Measurements from ENCODE around the gene RNFT1.
"Not testable (repeated sequence)": the region's sequence is repeated elsewhere in the genome, so short reads cannot be mapped to it uniquely, and the experiment has no call there.

DNA sequence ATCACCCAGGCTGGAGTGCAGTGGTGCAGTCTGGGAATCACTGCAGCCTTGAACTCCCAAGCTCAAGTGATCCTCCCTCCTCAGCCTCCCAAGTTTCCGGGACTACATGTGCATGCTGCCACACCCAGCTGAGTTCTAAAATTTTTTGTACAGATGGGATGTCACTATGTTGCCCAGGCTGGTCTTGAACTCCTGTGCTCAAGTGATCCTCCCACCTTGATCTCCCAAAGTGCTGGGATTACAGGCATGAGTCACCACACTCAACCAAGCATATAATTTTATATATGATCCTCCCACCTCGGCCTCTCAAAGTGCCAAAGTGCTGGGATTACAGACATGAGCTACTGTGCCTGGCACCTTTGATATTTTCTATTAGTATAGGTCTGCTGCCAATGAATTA lies 7.2 kb upstream of the RNFT1 start:
- TF ChIP-seq, protein P1, sequence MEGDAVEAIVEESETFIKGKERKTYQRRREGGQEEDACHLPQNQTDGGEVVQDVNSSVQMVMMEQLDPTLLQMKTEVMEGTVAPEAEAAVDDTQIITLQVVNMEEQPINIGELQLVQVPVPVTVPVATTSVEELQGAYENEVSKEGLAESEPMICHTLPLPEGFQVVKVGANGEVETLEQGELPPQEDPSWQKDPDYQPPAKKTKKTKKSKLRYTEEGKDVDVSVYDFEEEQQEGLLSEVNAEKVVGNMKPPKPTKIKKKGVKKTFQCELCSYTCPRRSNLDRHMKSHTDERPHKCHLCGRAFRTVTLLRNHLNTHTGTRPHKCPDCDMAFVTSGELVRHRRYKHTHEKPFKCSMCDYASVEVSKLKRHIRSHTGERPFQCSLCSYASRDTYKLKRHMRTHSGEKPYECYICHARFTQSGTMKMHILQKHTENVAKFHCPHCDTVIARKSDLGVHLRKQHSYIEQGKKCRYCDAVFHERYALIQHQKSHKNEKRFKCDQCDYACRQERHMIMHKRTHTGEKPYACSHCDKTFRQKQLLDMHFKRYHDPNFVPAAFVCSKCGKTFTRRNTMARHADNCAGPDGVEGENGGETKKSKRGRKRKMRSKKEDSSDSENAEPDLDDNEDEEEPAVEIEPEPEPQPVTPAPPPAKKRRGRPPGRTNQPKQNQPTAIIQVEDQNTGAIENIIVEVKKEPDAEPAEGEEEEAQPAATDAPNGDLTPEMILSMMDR (IDR thresholded peaks at IDR 0.05; ENCODE audit: poor library complexity) = not testable (repeated sequence)
- not testable (repeated sequence) for TF ChIP-seq EZH2 (IDR thresholded peaks at IDR 0.05; ENCODE audit: borderline replicate concordance)

Measured in hepatocyte (in vitro differentiated cells).